Adrenal gland (tissue), 12 donors: Measurements from ENCODE around the gene KIF1C. TPM values are rescaled to one million over a fixed set of nuclear protein-coding genes. Genes with fewer than 3 reads are reported as not detected.

ENCODE experiments used
- DNase-seq, 7 donors: peaks; one replicate each; pipeline ENCODE4 v3.0.0-alpha.2; 2019 to 2020
- H3K27ac ChIP-seq, 5 donors: fragments of 200-600 bp; sonication (generic) in 4 of 5; 1 replicate in 3 of 5; 2 replicates in 2 of 5; pipeline versions ENCODE4 v1.5.1 to v1.8.0; 2016 to 2020; ENCODE audit warnings: mild to moderate bottlenecking in 1 of 5
- H3K27me3 ChIP-seq: fragments of 200-600 bp; 2 replicates; pipeline ENCODE4 v1.8.0; 2021
- H3K36me3 ChIP-seq, 2 donors: fragments of 200-600 bp; replicated peaks in 1 of 2; 1 replicate in 1 of 2; 2 replicates in 1 of 2; pipeline versions ENCODE4 v1.5.1 to v1.8.0; 2018 to 2022
- H3K4me1 ChIP-seq, 2 donors: fragments of 200-600 bp; replicated peaks in 1 of 2; 1 replicate in 1 of 2; 2 replicates in 1 of 2; pipeline versions ENCODE4 v1.5.1 to v1.8.0; 2018 to 2021
- H3K4me3 ChIP-seq, 4 donors: fragments of 200-600 bp; sonication (generic) in 3 of 4; one replicate each; pipeline ENCODE4 v1.5.1; 2016 to 2018
- H3K9me3 ChIP-seq, 3 donors: fragments of 200-600 bp; sonication (generic) in 1 of 3; replicated peaks in 1 of 3; 1 replicate in 2 of 3; 2 replicates in 1 of 3; pipeline versions ENCODE4 v1.5.1 to v1.8.0; 2016 to 2021
- CTCF ChIP-seq, 6 experiments: fragments of 450-650 bp in 4 of 6; fragments of 200-600 bp in 2 of 6; sonication (generic) in 1 of 6; IDR thresholded peaks; 1 replicate in 5 of 6; 2 replicates in 1 of 6; pipeline versions ENCODE4 v1.5.1 to v1.8.0; 2016 to 2021; ENCODE audit warnings: antibody characterized with exemption in 6 of 6, mild to moderate bottlenecking in 2 of 6, moderate library complexity in 1 of 6
- POLR2A ChIP-seq, 2 donors: fragments of 450-650 bp; IDR thresholded peaks; one replicate each; pipeline ENCODE4 v1.6.1; 2017; ENCODE audit warnings: antibody characterized with exemption in 2 of 2, mild to moderate bottlenecking in 2 of 2, moderate library complexity in 1 of 2
- WGBS, 4 donors: extraction: QIAGEN DNeasy Blood & Tissue Kit in 2 of 4; methylation state at CpG; one replicate each; pipeline versions ENCODE4 v1.1.5 to v1.1.7; 2013 to 2017; 5-methylcytosine and 5-hydroxymethylcytosine counted together
- intact Hi-C, 2 donors: fragments of 100-400 bp; cut with DNase I; formaldehyde crosslinking; loops; one replicate each; pipeline versions ENCODE4 v1.14.1 to v1.15.0; 2022 to 2023
- polyA plus RNA-seq, 3 donors: library from polyadenylated mRNA; stranded (reverse); fragments of 200-250 nt in 2 of 3; fragments of 350-450 nt in 1 of 3; fragmentation: Illumina TruSeq in 1 of 3; extraction: RNeasy Lipid Tissue Mini Kit (QIAGEN cat#74804) in 1 of 3; gene quantifications; one replicate each; pipeline ENCODE4 v1.2.3, GENCODE V29; 2013 to 2014
- total RNA-seq, 9 donors: library from RNA; depleted of rRNA in 4 of 9; stranded (reverse); fragments of >200 nt in 4 of 9; fragments of 120-200 nt in 1 of 9; fragmentation: NEBNext Ultra II Directional in 1 of 9; extraction: Animal tissue kit (Norgen Biotek cat#: 25700) in 1 of 9; gene quantifications; one replicate each; pipeline versions ENCODE4 v1.1.0 to v1.2.4, GENCODE V29; 2013 to 2023
- donor health status: healthy with polysubstance abuse.
- donor health status: Bipolar disorder and iron deficiency.
- donor health status: DM: yes; HTN: yes; CAD: no.
- donor health status: DM: no; HTN: no; CAD: no.
- donor health status: DM: no; HTN: no; CAD: no.
- donor health status: DM: yes; HTN: yes; CAD: no.

Gene KIF1C
- total and polyA plus RNA-seq, 12 donors: 16.2 to 91.0 (median 55.4) TPM

DNA sequence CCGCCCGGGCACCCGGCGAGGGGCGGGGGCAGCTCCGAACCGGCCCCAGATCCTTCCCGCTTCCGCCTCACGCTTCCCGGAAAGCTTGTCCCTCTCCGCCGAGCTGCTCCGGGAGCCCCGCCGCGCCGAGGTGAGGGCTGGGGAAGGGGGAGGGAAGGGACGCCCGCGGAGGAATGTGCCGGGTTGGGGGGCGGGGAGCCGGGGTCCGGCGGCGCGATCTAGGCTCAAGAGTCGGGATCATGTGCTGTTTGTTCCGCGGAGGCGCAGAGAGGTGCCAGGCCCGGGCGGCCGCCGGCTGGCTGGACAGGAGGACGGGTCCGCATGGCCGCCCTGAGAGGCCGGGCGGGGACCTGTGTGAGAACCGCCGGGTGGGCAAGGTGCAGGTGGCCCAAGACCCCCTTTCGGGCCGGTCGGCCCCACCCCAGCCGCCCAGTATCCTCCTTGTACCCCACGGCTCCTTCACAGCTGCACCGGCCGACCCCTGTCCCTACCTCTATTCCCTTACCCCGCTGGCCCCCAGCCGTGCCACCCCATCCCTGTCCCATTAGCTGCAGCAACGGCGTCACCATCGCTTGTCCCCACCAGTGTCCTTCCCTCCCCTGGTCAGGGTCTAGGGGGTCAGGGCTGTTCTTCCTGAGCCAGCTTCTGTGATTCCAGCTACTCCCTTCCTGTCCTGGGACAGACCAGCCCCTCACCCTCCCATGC lies 429 bp downstream of the KIF1C start:
- Histone ChIP-seq H3K4me1 (peaks cover 24 to 26% of the 10 kb centered on the region in 2 donors), H3K36me3 (peaks cover 0 to 24% of the 10 kb centered on the region in 2 donors), H3K9me3 (no peaks in the 10 kb centered on the region), H3K4me3 (peak overlapping the region; percentile 27 to 81 (median 70)), H3K27me3 (no peaks in the 10 kb centered on the region), H3K27ac (peak overlapping the region in 3 of 5 donors; percentile 48 to 90 (median 89))
- intact Hi-C loops: loop anchor here in 1 of 2 donors (5.0 kb wide), 1 partner anchor 61 kb away; no protein-coding TSS in a partner anchor
- peak; percentile 3 to 61 for TF ChIP-seq POLR2A (IDR thresholded peaks at IDR 0.05)
- no peak for TF ChIP-seq CTCF (IDR thresholded peaks at IDR 0.05)
- DNase-seq: peak; percentile 43 to 71 (median 64)
- 0 to 2% (median 1%) methylated on average over 9 to 55 of the region's 55 CpGs for WGBS, 4 donors

DNA sequence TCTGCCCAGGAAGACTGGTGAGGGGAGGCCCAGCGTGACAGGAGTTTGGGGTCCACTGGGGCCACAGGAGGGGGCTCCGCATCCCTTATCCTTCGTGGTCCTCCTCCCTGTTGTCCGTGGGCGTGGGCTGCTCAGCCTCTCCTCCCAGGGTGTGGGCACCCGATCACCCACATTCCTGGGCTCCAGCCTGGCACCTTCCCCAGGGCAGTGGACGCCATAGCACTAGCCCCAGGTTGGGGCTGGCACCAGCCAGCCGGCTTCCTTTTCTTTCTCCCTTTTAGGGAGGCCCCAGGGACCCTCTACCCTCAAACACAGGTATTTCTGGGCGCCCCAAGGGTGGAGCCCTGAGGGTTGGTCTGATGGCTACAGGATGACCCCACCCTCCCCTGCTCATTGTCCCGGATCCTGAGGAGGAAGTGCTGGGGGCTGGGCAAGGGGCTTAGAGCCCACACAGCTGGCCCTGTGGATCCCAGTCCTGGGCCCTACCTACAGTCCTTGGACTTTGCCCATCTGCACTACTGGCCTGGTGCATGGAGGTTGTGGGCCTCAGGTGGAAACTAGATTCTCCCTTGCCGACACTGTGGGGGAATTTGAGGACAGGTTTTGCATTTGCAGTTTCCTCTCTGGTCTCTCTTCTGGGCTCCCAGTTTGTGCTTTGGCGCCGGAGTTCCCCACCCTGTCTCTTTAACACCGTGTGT lies 1.1 kb downstream of the KIF1C start:
- DNase-seq: no peak
- 28 to 44% (median 37%) methylated on average over 5 to 14 of the region's 14 CpGs for WGBS, 4 donors
- H3K27me3 ChIP-seq: no peaks in the 10 kb centered on the region
- peak overlapping the region in 3 of 5 donors; percentile 48 to 90 (median 89) for H3K27ac ChIP-seq
- no peaks in the 10 kb centered on the region for H3K9me3 ChIP-seq
- intact Hi-C loops: loop anchor here in 1 of 2 donors (5.0 kb wide), 1 partner anchor 62 kb away; no protein-coding TSS in a partner anchor
- peak overlapping the region; percentile 27 to 81 (median 70) for H3K4me3 ChIP-seq
- H3K4me1 ChIP-seq: peaks cover 24 to 26% of the 10 kb centered on the region in 2 donors
- no peak for TF ChIP-seq POLR2A (IDR thresholded peaks at IDR 0.05)
- TF ChIP-seq CTCF (IDR thresholded peaks at IDR 0.05): no peak
- H3K36me3 ChIP-seq: peaks cover 0 to 31% of the 10 kb centered on the region in 2 donors

DNA sequence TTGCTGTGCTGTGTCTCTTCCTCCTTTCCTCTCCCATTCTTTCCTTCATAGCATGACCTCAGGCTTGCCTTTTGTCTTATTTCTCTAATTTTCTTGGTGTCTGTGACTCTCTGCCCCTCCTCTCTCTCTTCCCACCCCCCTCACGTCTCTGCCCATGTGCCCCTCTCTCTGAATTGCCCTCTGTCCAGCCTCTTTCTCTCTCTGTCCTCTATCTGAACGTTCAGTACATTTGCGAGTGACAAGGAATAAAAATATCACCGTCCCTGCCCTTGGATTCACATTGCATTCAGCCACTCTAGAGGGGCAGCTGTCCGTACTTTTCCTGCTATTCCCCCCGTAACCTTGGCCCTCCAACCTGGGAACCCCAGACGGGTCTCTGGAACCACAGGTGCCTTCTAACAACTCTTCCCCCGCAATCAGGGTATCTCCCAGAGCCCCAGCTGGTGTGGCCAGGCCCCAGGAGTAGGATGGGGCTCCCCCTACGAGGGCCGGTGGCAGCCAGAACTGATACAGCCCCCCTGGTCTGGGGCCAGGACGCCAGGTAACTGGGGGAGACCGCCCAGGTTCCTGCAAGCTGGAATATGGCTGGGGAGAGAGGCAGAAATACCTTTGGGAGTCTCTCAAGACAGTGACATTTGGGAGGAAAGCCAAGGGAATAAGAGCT lies 1.8 kb downstream of the KIF1C start:
- H3K4me1 ChIP-seq: peaks cover 24 to 26% of the 10 kb centered on the region in 2 donors
- WGBS, 4 donors: 74 to 76% (median 75%) methylated on average over 12 of the region's 12 CpGs
- H3K36me3 ChIP-seq: peaks cover 0 to 38% of the 10 kb centered on the region in 2 donors
- no peaks in the 10 kb centered on the region for H3K27me3 ChIP-seq
- DNase-seq: no peak
- H3K27ac ChIP-seq: no peak overlapping the region
- peak overlapping the region in 1 of 4 donors; percentile 64 for H3K4me3 ChIP-seq
- no peaks in the 10 kb centered on the region for H3K9me3 ChIP-seq
- intact Hi-C loops: loop anchor here in 1 of 2 donors (5.0 kb wide), 1 partner anchor 62 kb away; no protein-coding TSS in a partner anchor
- no peak for TF ChIP-seq POLR2A (IDR thresholded peaks at IDR 0.05)
- TF ChIP-seq CTCF (IDR thresholded peaks at IDR 0.05): no peak

DNA sequence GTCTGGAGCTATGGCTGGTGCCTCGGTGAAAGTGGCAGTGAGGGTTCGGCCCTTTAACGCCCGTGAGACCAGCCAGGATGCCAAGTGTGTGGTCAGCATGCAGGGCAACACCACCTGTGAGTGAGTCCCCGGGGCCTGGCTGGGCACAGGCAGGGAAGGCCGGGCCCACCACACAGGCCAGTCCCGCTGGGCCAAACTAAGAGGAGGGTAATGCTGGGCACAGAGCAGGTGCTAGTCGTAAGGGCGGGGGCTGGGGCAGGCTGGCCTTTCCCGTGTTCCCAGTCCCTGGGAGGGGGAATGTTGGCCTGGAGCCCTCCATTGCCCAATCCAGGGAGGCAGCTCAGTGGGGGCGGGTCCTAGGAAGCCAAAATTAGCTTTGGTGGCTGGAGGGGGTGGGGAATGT lies 2.5 kb downstream of the KIF1C start:
- Histone ChIP-seq H3K27me3 (no peaks in the 10 kb centered on the region), H3K9me3 (no peaks in the 10 kb centered on the region), H3K36me3 (peaks cover 0 to 45% of the 10 kb centered on the region in 2 donors), H3K4me3 (peak overlapping the region in 1 of 4 donors; percentile 64), H3K27ac (peak overlapping the region in 1 of 5 donors; percentile 14), H3K4me1 (peaks cover 24 to 26% of the 10 kb centered on the region in 2 donors)
- DNase-seq: peak in 6 of 7 donors; percentile 59 to 72 (median 64)
- intact Hi-C loops: no loop called here
- TF ChIP-seq POLR2A (IDR thresholded peaks at IDR 0.05) (no peak), CTCF (IDR thresholded peaks at IDR 0.05) (no peak)
- 75 to 85% (median 77%) methylated on average over 6 to 11 of the region's 11 CpGs for WGBS, 4 donors
